Suprapubic skin (tissue), 4 donors: ENCODE data around the gene RTN4R. TPM values are rescaled to one million over a fixed set of nuclear protein-coding genes. Genes with fewer than 3 reads are reported as not detected.

Source experiments
- DNase-seq, 2 donors: peaks; one replicate each; pipeline ENCODE4 v3.0.0-alpha.2; 2019; ENCODE audit warnings: low spot score in 2 of 2
- H3K27ac ChIP-seq: fragments of 200-600 bp; sonication (generic); one replicate; pipeline ENCODE4 v1.5.1; 2019
- H3K27me3 ChIP-seq: fragments of 200-600 bp; sonication (generic); one replicate; pipeline ENCODE4 v1.5.1; 2019
- H3K36me3 ChIP-seq: fragments of 200-600 bp; sonication (generic); one replicate; pipeline ENCODE4 v1.5.1; 2019
- H3K4me1 ChIP-seq: fragments of 200-600 bp; sonication (generic); one replicate; pipeline ENCODE4 v1.5.1; 2019
- H3K4me3 ChIP-seq: fragments of 200-600 bp; sonication (generic); one replicate; pipeline ENCODE4 v1.5.1; 2019; ENCODE audit warnings: mild to moderate bottlenecking
- H3K9me3 ChIP-seq: fragments of 200-600 bp; sonication (generic); one replicate; pipeline ENCODE4 v1.5.1; 2019
- CTCF ChIP-seq, 2 donors: fragments of 200-600 bp in 1 of 2; fragments of 450-650 bp in 1 of 2; sonication (generic) in 1 of 2; IDR thresholded peaks; one replicate each; pipeline ENCODE4 v1.5.1; 2016 to 2019; ENCODE audit warnings: antibody characterized with exemption in 2 of 2, mild to moderate bottlenecking in 1 of 2, moderate library complexity in 1 of 2
- EP300 ChIP-seq: sonication (generic); formaldehyde crosslinking; IDR thresholded peaks from one replicate; pipeline ENCODE4 v1.6.1; 2017; ENCODE audit warnings: antibody characterized with exemption
- POLR2A ChIP-seq, 2 donors: fragments of 450-650 bp; IDR thresholded peaks; one replicate each; pipeline ENCODE4 v1.6.1; 2017; ENCODE audit warnings: antibody characterized with exemption in 2 of 2, mild to moderate bottlenecking in 2 of 2, moderate library complexity in 2 of 2
- POLR2AphosphoS5 ChIP-seq, 3 donors: sonication (generic); formaldehyde crosslinking; IDR thresholded peaks; one replicate each; pipeline ENCODE4 v1.6.1; 2017; ENCODE audit warnings: antibody characterized with exemption in 3 of 3
- WGBS: methylation state at CpG from one replicate; pipeline ENCODE4 v1.1.5; 2018; 5-methylcytosine and 5-hydroxymethylcytosine counted together
- total RNA-seq, 4 donors: library from RNA; depleted of rRNA; stranded (reverse); fragments of >200 nt; gene quantifications; one replicate each; pipeline ENCODE4 v1.1.0, GENCODE V29; 2016

Gene RTN4R
- total RNA-seq, 4 donors from 2014 or later, result 5.0 to 12.2 (median 9.2) TPM

GRCh38 chr22:20302438-20303228 is 34.5 kb upstream of the RTN4R start:
- Histone ChIP-seq H3K27ac (no peak overlapping the region), H3K4me3 (no peak overlapping the region), H3K27me3 (peaks cover 30% of the 10 kb centered on the region), H3K4me1 (peaks cover 24% of the 10 kb centered on the region), H3K36me3 (no peaks in the 10 kb centered on the region), H3K9me3 (no peaks in the 10 kb centered on the region)
- TF ChIP-seq POLR2AphosphoS5 (IDR thresholded peaks at IDR 0.05) (no peak), EP300 (no peak), CTCF (IDR thresholded peaks at IDR 0.05) (no peak), POLR2A (IDR thresholded peaks at IDR 0.05) (no peak)
- WGBS, result 59% methylated on average over 11 of the region's 13 CpGs
- DNase-seq, result no peak

GRCh38 chr22:20299746-20300136 is 31.6 kb upstream of the RTN4R start:
- H3K27ac ChIP-seq, result peak overlapping the region; percentile 45
- H3K27me3 ChIP-seq, result peaks cover 26% of the 10 kb centered on the region
- no peaks in the 10 kb centered on the region for H3K9me3 ChIP-seq
- DNase-seq, result no peak
- peak overlapping the region; percentile 75 for H3K4me3 ChIP-seq
- peaks cover 24% of the 10 kb centered on the region for H3K4me1 ChIP-seq
- TF ChIP-seq POLR2AphosphoS5 (IDR thresholded peaks at IDR 0.05), result no peak
- no peak for TF ChIP-seq CTCF (IDR thresholded peaks at IDR 0.05)
- TF ChIP-seq POLR2A (IDR thresholded peaks at IDR 0.05), result no peak
- TF ChIP-seq EP300, result no peak
- 0% methylated on average over 4 of the region's 52 CpGs for WGBS
- no peaks in the 10 kb centered on the region for H3K36me3 ChIP-seq

- no peaks in the 10 kb centered on the region for H3K36me3 ChIP-seq
- no peak for TF ChIP-seq EP300
- TF ChIP-seq CTCF (IDR thresholded peaks at IDR 0.05), result no peak
- TF ChIP-seq POLR2A (IDR thresholded peaks at IDR 0.05), result no peak
- no peak for TF ChIP-seq POLR2AphosphoS5 (IDR thresholded peaks at IDR 0.05)
- H3K27me3 ChIP-seq, result peaks cover 24% of the 10 kb centered on the region
- DNase-seq, result peak; percentile 91 to 92
- H3K9me3 ChIP-seq, result no peaks in the 10 kb centered on the region
- WGBS, result 0% methylated on average over 31 of the region's 90 CpGs
- H3K4me3 ChIP-seq, result peak overlapping the region; percentile 75
- H3K4me1 ChIP-seq, result peaks cover 24% of the 10 kb centered on the region
- peak overlapping the region; percentile 62 for H3K27ac ChIP-seq
These were observed 31.0 kb upstream of the RTN4R start for GRCh38 chr22:20298803-20299745.

GRCh38 chr22:20298110-20298802 is 30.1 kb upstream of the RTN4R start:
- peaks cover 24% of the 10 kb centered on the region for H3K27me3 ChIP-seq
- no peak for TF ChIP-seq CTCF (IDR thresholded peaks at IDR 0.05)
- TF ChIP-seq EP300, result no peak
- TF ChIP-seq POLR2A (IDR thresholded peaks at IDR 0.05), result no peak
- no peak for TF ChIP-seq POLR2AphosphoS5 (IDR thresholded peaks at IDR 0.05)
- WGBS, result 57% methylated on average over 16 of the region's 25 CpGs

More at GRCh38 chr22:20298110-20298802, 30.1 kb upstream of the RTN4R start:
- no peak overlapping the region for H3K27ac ChIP-seq
- no peaks in the 10 kb centered on the region for H3K36me3 ChIP-seq
- H3K9me3 ChIP-seq, result no peaks in the 10 kb centered on the region
- H3K4me1 ChIP-seq, result peaks cover 24% of the 10 kb centered on the region
- H3K4me3 ChIP-seq, result peak overlapping the region; percentile 75
- DNase-seq, result no peak
